Measurements from ENCODE around the gene CLDN11.

CLDN11 gene

GRCh38 chr3:170413291-170413690 lies 5.4 kb upstream of the CLDN11 start:
- no peak overlapping the region for H3K27ac ChIP-seq (ENCODE audit: low read depth, low read length)
- H3K4me3 ChIP-seq (ENCODE audit: low read depth, low read length), result no peak overlapping the region
- H3K27me3 ChIP-seq (ENCODE audit: control insufficient read depth, insufficient read depth, low read length), result peaks cover 18% of the 10 kb centered on the region
- no peaks in the 10 kb centered on the region for H3K36me3 ChIP-seq (ENCODE audit: control insufficient read depth, insufficient read depth, low read length)
- H3K4me1 ChIP-seq (ENCODE audit: control insufficient read depth, insufficient read depth, low read length), result no peaks in the 10 kb centered on the region
- no peaks in the 10 kb centered on the region for H3K9me3 ChIP-seq (ENCODE audit: control insufficient read depth, insufficient read depth, low read length)
- no peak overlapping the region for H3K9ac ChIP-seq (ENCODE audit: low read depth, low read length)

GRCh38 chr3:170414202-170414663 lies 4.4 kb upstream of the CLDN11 start:
- Histone ChIP-seq H3K9ac (ENCODE audit: low read depth, low read length) (no peak overlapping the region), H3K36me3 (ENCODE audit: control insufficient read depth, insufficient read depth, low read length) (no peaks in the 10 kb centered on the region), H3K27ac (ENCODE audit: low read depth, low read length) (no peak overlapping the region), H3K27me3 (ENCODE audit: control insufficient read depth, insufficient read depth, low read length) (peaks cover 28% of the 10 kb centered on the region), H3K9me3 (ENCODE audit: control insufficient read depth, insufficient read depth, low read length) (no peaks in the 10 kb centered on the region), H3K4me3 (ENCODE audit: low read depth, low read length) (no peak overlapping the region), H3K4me1 (ENCODE audit: control insufficient read depth, insufficient read depth, low read length) (no peaks in the 10 kb centered on the region)

DNA sequence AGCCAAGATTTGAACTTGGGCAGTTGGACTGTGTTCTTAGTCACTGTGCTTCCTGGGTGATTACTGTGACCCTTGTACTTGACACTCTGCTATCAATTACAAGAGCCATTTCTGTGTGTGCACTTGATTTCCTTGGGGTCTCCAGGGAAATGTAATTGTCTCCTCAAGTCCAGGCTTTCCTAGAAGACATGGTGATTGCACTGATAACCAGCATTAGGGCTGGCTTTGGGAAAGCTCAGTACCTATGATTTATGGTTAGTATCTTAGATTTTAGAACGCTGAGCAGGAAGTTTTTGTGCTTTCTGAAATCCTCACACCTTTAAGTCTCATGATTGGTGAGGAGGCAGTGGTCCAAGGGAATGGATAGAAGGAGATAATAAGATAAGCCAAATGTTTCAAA lies 1.6 kb upstream of the CLDN11 start:
- H3K27ac ChIP-seq (ENCODE audit: low read depth, low read length), result no peak overlapping the region
- no peaks in the 10 kb centered on the region for H3K9me3 ChIP-seq (ENCODE audit: control insufficient read depth, insufficient read depth, low read length)
- H3K36me3 ChIP-seq (ENCODE audit: control insufficient read depth, insufficient read depth, low read length), result no peaks in the 10 kb centered on the region
- no peak overlapping the region for H3K9ac ChIP-seq (ENCODE audit: low read depth, low read length)
- peaks cover 9% of the 10 kb centered on the region for H3K4me1 ChIP-seq (ENCODE audit: control insufficient read depth, insufficient read depth, low read length)
- H3K4me3 ChIP-seq (ENCODE audit: low read depth, low read length), result no peak overlapping the region
- H3K27me3 ChIP-seq (ENCODE audit: control insufficient read depth, insufficient read depth, low read length), result peaks cover 49% of the 10 kb centered on the region

- no peaks in the 10 kb centered on the region for H3K36me3 ChIP-seq (ENCODE audit: control insufficient read depth, insufficient read depth, low read length)
- peaks cover 49% of the 10 kb centered on the region for H3K27me3 ChIP-seq (ENCODE audit: control insufficient read depth, insufficient read depth, low read length)
- no peaks in the 10 kb centered on the region for H3K9me3 ChIP-seq (ENCODE audit: control insufficient read depth, insufficient read depth, low read length)
- no peak overlapping the region for H3K27ac ChIP-seq (ENCODE audit: low read depth, low read length)
- no peak overlapping the region for H3K9ac ChIP-seq (ENCODE audit: low read depth, low read length)
- H3K4me3 ChIP-seq (ENCODE audit: low read depth, low read length), result peak overlapping the region; percentile 59
- peaks cover 9% of the 10 kb centered on the region for H3K4me1 ChIP-seq (ENCODE audit: control insufficient read depth, insufficient read depth, low read length)
These were observed 954 bp downstream of the CLDN11 start for GRCh38 chr3:170419557-170420087.

- no peaks in the 10 kb centered on the region for H3K36me3 ChIP-seq (ENCODE audit: control insufficient read depth, insufficient read depth, low read length)
- peak overlapping the region; percentile 59 for H3K4me3 ChIP-seq (ENCODE audit: low read depth, low read length)
- H3K4me1 ChIP-seq (ENCODE audit: control insufficient read depth, insufficient read depth, low read length), result peaks cover 9% of the 10 kb centered on the region
- H3K27me3 ChIP-seq (ENCODE audit: control insufficient read depth, insufficient read depth, low read length), result peaks cover 49% of the 10 kb centered on the region
- H3K9me3 ChIP-seq (ENCODE audit: control insufficient read depth, insufficient read depth, low read length), result no peaks in the 10 kb centered on the region
- no peak overlapping the region for H3K27ac ChIP-seq (ENCODE audit: low read depth, low read length)
- no peak overlapping the region for H3K9ac ChIP-seq (ENCODE audit: low read depth, low read length)
These were observed 1.7 kb downstream of the CLDN11 start for GRCh38 chr3:170420307-170420821.

DNA sequence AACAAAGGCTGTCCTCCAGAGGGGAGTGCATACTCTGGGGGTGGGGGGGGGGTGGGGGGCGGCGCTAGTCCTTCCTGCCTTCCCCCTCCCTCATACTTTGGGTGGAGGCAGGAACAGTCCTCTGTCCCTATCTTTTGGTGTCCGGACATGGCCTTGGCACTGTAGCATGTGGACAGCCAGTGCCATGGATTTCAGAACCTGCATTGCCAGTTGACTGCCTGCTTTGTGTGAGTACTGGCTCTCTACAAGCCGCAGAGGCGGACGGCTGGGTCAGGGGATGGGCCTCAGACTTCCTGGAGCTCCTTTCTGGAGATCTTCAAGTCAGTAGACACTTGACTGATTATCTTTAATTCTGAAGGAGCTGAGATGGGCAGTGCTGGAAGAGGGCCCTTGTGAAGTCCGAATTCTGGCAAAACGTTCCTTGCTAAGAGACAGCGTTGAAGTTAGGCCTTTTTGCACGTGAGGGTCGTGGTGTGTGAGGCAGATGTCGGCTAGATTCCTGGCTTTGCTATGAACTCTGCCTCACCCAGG lies 2.5 kb downstream of the CLDN11 start:
- peaks cover 49% of the 10 kb centered on the region for H3K27me3 ChIP-seq (ENCODE audit: control insufficient read depth, insufficient read depth, low read length)
- H3K9ac ChIP-seq (ENCODE audit: low read depth, low read length), result no peak overlapping the region
- H3K4me3 ChIP-seq (ENCODE audit: low read depth, low read length), result no peak overlapping the region
- H3K27ac ChIP-seq (ENCODE audit: low read depth, low read length), result no peak overlapping the region
- peaks cover 9% of the 10 kb centered on the region for H3K4me1 ChIP-seq (ENCODE audit: control insufficient read depth, insufficient read depth, low read length)
- no peaks in the 10 kb centered on the region for H3K36me3 ChIP-seq (ENCODE audit: control insufficient read depth, insufficient read depth, low read length)
- H3K9me3 ChIP-seq (ENCODE audit: control insufficient read depth, insufficient read depth, low read length), result no peaks in the 10 kb centered on the region

GRCh38 chr3:170421758-170422157 lies 3.1 kb downstream of the CLDN11 start:
- Histone ChIP-seq H3K27me3 (ENCODE audit: control insufficient read depth, insufficient read depth, low read length) (peaks cover 46% of the 10 kb centered on the region), H3K9ac (ENCODE audit: low read depth, low read length) (no peak overlapping the region), H3K36me3 (ENCODE audit: control insufficient read depth, insufficient read depth, low read length) (no peaks in the 10 kb centered on the region), H3K9me3 (ENCODE audit: control insufficient read depth, insufficient read depth, low read length) (no peaks in the 10 kb centered on the region), H3K27ac (ENCODE audit: low read depth, low read length) (no peak overlapping the region), H3K4me1 (ENCODE audit: control insufficient read depth, insufficient read depth, low read length) (peaks cover 9% of the 10 kb centered on the region), H3K4me3 (ENCODE audit: low read depth, low read length) (no peak overlapping the region)

DNA sequence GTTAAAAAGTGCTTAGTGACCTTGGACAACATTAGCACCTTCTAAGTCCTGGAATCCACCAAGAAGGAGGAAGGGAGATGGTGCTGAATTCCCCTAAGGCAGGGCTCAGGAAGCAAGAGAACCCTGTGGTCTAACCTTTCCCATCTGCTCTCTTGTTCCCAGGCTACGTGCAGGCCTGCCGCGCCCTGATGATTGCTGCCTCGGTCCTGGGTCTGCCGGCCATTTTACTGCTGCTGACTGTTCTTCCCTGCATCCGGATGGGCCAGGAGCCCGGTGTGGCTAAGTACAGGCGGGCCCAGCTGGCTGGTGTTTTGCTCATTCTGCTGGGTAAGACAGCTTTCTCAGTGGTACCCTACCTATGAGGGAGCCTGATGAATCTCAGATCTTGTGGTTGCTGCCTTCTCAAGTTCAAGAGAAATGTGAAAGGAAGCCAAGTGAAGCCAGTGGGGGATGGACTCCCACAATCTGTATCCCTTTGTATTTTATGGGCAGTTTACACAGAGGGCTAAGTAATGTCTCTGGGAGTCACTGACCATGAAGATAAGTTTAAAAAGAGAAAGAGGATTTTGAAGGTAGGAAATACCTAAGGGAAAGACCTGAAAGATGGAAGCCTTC lies 4.4 kb downstream of the CLDN11 start:
- no peak overlapping the region for H3K27ac ChIP-seq (ENCODE audit: low read depth, low read length)
- no peaks in the 10 kb centered on the region for H3K9me3 ChIP-seq (ENCODE audit: control insufficient read depth, insufficient read depth, low read length)
- no peak overlapping the region for H3K9ac ChIP-seq (ENCODE audit: low read depth, low read length)
- peaks cover 9% of the 10 kb centered on the region for H3K4me1 ChIP-seq (ENCODE audit: control insufficient read depth, insufficient read depth, low read length)
- no peak overlapping the region for H3K4me3 ChIP-seq (ENCODE audit: low read depth, low read length)
- no peaks in the 10 kb centered on the region for H3K36me3 ChIP-seq (ENCODE audit: control insufficient read depth, insufficient read depth, low read length)
- H3K27me3 ChIP-seq (ENCODE audit: control insufficient read depth, insufficient read depth, low read length), result peaks cover 33% of the 10 kb centered on the region

DNA sequence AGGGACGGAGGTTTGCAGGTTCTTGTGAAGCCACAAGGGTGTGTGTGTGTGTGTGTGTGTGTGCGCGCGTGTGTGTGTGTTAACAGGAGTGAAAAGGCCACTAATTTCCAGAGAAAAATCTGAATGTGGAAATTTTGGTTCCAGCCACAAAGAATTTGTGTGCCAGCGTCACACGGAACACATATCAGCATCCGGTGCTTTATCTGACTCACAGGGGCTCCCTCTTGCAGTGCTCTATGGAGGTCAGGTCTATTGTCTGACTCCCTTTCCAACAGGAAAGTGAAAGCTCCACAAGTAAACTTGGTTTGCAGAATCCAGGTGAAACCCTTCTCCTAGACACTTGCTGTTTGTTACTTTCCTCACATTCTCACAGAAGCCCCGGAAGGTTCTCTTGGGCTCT lies 6.2 kb downstream of the CLDN11 start:
- H3K36me3 ChIP-seq (ENCODE audit: control insufficient read depth, insufficient read depth, low read length), result no peaks in the 10 kb centered on the region
- no peaks in the 10 kb centered on the region for H3K9me3 ChIP-seq (ENCODE audit: control insufficient read depth, insufficient read depth, low read length)
- H3K4me3 ChIP-seq (ENCODE audit: low read depth, low read length), result no peak overlapping the region
- H3K9ac ChIP-seq (ENCODE audit: low read depth, low read length), result no peak overlapping the region
- peaks cover 15% of the 10 kb centered on the region for H3K27me3 ChIP-seq (ENCODE audit: control insufficient read depth, insufficient read depth, low read length)
- no peak overlapping the region for H3K27ac ChIP-seq (ENCODE audit: low read depth, low read length)
- H3K4me1 ChIP-seq (ENCODE audit: control insufficient read depth, insufficient read depth, low read length), result peaks cover 9% of the 10 kb centered on the region

DNA sequence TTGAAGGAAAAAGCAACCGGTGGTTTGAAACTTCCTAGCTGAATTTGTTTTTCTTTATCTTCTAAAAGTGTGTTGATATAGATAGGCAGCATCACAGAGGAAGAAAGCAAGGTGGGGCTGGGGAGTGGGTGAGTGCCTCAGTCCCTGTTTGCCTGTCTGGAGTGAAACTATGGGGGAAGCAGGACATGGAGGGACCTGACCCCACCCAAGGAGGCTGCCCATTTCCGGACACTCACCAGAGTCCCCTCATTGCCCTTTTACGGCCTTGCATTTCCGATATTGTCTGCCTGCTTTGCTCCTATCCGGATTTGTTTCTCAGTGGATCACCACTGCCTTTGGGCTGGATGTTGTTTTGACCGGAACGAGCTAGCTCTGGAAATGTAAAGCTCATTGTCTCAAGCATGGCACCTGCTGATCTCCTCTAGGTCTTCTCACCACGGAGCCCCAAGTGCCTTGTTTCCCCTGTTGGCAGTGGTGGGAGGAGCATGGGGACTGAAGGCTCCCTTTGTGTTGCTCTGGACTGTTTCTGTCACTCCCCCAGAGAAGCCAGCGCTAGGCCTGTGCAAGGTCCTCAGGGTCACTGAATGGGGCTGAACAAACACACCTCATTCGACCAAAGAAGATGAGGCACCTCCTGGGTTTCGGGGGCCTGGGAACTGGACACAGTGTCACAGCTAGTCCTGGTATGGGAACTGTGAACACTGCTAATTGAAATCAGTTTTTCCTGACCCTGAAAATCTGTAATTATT lies 7.0 kb downstream of the CLDN11 start:
- Histone ChIP-seq H3K9ac (ENCODE audit: low read depth, low read length) (no peak overlapping the region), H3K9me3 (ENCODE audit: control insufficient read depth, insufficient read depth, low read length) (no peaks in the 10 kb centered on the region), H3K36me3 (ENCODE audit: control insufficient read depth, insufficient read depth, low read length) (no peaks in the 10 kb centered on the region), H3K4me3 (ENCODE audit: low read depth, low read length) (no peak overlapping the region), H3K4me1 (ENCODE audit: control insufficient read depth, insufficient read depth, low read length) (peaks cover 2% of the 10 kb centered on the region), H3K27ac (ENCODE audit: low read depth, low read length) (peak overlapping the region; percentile 78), H3K27me3 (ENCODE audit: control insufficient read depth, insufficient read depth, low read length) (peaks cover 7% of the 10 kb centered on the region)
